Stimulated activated CD8-positive, alpha-beta memory T cell treated with anti-CD3 and anti-CD28 coated beads, Interleukin-12 subunit alpha, Interleukin-12 subunit beta, amount 100 ng/mL, for 1 hour (primary cell): ENCODE results near the gene FAF1.
"Not testable (repeated sequence)": the region's sequence is repeated elsewhere in the genome, so short reads cannot be mapped to it uniquely, and the experiment has no call there.

ENCODE experiments used
- DNase-seq: peaks from one replicate; pipeline ENCODE4 v3.0.0-alpha.2; 2020; ENCODE audit warnings: low read depth

Gene FAF1

DNA sequence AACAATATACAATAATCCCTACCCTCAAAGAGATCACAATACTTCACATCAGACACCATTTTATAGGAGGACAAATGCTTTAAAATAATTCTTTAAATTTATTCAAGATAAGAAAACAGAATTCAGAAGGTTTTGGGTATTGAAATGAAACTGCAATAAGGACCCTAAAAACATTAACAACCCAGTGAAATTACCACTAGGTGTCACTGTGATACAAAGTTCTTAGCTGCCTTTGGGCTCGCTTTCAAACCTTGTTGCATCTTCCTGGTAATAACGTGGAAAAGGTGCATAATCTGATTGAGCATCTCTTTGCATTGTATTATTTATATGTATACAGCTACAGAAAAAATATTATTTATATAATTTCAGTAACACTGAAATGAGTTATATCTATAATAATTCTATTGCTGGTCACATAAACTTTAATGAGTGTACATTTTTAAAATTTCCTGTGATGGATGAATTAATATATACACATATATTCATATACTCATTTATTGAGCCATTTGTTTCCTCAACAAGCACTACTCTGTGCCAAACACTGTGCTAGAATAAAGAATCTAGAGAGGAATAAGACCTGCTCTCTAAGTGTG is 185.2 kb downstream of the FAF1 start:
- DNase-seq = no peak

GRCh38 chr1:50766688-50767087 is 193.4 kb downstream of the FAF1 start:
- no peak for DNase-seq

DNA sequence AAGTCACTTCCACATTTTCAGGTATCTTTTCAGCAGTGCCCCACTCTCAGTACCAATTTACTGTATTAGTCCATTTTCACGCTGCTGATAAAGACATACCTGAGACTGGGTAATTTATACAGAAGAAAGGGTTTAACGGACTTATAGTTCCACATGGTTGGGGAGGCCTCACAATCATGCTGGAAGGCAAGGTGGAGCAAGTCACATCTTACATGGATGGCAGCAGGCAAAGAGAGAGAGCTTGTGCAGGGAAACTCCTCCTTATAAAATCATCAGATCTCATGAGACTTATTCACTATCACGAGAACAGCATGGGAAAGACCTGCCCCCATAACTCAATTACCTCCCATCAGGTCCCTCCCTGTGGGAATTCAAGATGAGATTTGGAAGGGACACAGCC is 203.5 kb downstream of the FAF1 start:
- DNase-seq = not testable (repeated sequence)

DNA sequence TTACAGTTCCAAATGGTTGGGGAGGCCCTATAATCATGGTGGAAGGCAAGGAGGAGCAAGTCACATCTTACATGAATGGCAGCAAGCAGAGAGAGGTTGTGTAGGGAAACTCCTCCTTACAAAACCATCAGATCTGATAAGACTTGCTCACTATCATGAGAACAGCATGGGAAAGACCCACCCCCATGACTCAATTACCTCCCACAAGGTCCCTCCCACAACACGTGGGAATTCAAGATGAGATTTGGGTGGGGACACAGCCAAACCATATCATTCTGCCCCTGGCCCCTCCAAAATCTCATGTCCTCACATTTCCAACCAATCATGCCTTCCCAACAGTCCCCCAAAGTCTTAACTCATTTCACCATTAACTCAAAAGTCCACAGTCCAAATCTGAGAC is 205.3 kb downstream of the FAF1 start:
- DNase-seq = not testable (repeated sequence)

DNA sequence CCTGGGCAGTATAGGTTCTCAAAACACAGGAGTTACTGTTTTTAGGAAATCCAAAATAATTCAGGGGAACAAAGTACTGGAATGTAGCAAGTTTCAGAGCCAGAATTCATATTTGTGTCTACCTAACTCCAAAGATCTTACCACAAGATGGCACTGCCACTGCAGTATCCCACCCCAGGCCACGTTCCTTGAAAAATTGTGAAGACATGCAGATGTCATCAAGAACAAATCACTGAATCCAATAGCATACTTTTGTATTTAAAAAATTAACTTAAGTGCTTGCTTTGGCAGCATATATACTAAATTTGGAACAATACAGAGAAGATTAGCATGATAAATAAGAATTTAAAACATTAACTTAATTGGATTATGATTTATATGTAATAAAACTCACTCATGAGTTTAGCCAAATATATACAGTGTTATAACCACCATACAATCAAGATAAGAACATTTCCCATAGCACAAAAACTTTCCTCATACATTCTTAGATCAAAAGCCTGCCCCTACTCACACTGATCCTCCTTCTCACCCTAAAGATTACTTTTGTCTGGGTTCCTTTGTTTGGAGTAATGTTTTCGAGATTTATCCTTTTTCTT is 209.9 kb downstream of the FAF1 start:
- no peak for DNase-seq

DNA sequence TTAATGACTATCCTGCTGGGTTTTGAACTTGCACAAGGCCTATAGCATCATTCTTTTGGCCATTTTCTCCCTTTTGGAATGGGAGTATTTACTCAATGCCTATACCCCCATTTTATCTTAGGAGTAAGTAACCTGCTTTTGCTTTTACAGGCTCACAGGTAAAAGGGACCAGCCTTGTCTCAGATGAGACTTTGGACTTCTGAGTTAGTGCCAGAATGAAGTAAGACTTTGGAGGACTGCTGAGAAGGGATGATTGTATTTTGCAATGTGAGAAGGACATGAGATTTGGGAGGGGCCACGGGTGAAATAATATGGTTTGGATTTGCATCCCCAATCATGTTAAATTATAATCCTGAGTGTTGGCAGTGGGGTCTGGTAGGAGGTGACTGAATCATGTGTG is 212.7 kb downstream of the FAF1 start:
- DNase-seq = no peak

DNA sequence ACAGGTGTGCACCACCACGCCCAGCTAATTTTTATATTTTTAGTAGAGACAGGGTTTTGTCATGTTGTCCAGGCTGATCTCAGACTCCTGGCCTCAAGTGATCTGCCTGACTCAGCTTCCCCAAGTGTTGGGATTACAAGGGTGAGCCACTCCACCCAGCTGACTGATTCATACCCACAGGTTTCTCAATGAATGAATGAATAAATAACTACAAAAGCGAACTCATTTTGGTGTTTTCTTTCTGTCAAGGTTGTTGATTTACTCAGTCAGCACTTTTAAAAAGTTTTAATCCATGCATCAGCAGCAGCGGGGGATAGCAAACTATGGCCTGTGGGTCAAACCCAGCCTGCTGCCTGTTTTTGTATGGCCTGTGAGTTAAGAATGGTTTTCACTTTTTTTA is 217.5 kb downstream of the FAF1 start:
- no peak for DNase-seq

DNA sequence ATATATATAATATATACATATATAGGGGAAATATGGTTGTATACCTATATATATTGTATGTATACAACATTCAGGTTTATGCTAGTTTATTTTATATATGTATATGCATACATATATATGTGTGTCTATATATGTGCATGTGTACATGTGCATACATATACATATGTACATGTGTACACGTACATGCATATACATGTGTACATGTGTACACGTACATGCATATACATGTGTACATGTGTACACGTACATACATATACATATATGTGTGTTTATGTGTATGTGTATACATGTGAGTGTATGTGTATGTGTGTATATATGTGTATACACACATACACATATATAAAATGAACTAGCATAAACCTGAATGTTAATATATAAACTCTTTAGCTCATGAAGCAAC is 220.9 kb downstream of the FAF1 start:
- no peak for DNase-seq

DNA sequence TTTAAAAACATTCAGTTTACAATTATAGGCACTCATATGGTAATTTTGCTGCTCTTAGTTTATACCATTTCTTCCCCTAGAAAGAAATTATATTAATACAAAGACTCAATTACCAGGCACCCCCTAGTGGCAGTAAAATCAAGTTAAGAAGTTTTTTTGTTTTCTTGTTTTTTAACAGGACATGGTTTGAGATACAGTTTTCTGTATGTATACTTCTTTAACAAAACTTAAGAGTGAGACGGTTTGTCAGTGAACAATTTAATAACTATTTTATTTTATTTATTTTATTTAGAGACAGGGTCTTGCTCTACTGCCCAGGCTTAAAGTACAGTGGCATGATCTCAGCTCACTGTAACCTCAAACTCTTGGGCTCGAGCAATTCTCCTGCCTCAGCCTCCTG is 224.6 kb downstream of the FAF1 start:
- no peak for DNase-seq

GRCh38 chr1:50727578-50727977 is 232.5 kb downstream of the FAF1 start:
- not testable (repeated sequence) for DNase-seq

DNA sequence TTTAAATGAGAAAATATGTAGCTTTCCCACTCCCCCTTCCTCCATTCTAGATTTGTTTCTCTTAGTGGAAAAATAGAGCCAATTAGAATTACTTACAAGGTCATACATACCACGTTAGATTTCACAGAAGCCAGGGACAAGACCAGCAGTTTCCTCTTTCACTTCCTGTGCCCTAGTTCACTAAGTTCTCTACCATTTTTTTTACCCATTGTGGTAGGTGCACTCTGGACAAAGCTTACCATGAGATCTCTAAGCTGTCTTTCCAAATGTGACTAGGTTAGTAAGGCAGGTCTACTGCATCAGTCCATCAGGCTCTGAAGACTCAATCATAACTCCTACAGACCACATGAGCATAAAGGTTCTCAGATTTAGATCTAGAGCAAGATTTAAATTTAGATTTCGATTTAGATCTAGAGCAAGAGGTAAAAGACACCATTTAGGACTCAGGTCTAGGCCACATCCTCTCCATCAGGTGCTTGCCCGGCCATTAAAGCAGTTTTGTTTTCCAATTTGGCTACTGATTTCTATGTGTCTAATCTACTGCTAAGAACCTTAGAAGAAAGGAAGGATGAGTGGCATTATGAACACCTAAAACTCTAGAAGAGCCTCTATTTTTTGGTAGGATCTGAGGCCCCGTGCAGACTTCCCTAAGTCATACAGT is 235.3 kb downstream of the FAF1 start:
- no peak for DNase-seq

DNA sequence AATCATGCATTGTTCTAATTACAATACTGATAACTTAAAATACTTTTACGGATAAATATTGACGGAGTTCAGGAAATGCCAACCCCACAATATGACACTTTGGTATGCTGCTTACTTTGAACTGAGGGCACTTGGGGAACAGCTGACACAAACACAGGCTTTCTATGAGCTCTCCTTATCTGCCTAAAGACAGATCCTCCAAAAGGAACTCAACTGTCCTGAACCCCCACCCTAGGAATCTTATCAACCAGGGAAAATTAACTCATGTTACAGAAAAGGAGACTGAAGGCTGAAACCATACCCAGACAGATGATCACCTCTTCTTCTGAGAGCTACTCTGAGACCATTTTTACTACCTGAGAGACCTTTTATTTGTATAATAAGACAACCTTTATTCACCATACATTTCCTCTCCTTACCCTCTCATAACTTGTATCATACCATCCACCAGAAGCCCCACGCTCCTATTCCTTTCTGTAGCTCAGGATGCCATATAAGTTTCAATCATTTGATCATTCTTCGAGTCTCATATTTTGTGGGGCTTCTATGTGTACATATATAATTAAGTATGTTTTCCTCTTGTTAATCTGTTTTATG is 239.5 kb downstream of the FAF1 start:
- no peak for DNase-seq

- no peak for DNase-seq
Measured at GRCh38 chr1:50719126-50719525, 240.9 kb downstream of the FAF1 start.

DNA sequence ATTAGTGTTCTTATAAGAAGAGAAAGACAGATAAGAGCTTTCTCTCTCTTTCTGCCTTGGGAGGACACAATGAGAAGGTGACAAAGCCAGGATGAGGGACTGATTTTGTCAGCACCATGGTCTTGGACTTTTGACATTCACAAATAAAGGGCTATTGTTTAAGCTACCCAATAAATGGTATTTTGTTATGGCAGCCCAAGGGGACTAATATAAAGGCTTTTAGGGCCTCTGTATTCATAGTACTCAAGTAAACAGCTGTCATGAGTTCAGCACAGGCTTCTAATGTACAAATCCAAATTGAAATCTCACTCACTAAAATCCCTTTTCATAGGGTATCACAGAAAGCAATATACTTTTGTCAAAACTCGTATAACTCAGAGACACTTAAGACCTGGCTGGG is 242.7 kb downstream of the FAF1 start:
- no peak for DNase-seq

DNA sequence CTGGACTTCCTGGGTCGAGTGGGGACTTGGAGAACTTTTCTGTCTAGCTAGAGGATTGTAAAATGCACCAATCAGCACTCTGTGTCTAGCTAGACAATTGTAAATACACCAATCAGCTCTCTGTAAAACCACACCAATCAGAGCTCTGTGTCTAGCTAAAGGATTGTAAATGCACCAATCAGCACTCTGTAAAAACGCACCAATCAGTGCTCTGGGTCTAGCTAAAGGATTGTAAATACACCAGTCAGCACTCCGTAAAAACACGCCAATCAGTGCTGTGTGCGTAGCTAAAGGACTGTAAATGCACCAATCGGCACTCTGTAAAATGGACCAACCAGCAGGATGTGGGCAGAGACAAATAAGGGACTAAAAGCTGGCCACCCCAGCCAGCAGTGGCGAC is 243.6 kb downstream of the FAF1 start:
- not testable (repeated sequence) for DNase-seq

GRCh38 chr1:50710099-50710498 is 250.0 kb downstream of the FAF1 start:
- no peak for DNase-seq

DNA sequence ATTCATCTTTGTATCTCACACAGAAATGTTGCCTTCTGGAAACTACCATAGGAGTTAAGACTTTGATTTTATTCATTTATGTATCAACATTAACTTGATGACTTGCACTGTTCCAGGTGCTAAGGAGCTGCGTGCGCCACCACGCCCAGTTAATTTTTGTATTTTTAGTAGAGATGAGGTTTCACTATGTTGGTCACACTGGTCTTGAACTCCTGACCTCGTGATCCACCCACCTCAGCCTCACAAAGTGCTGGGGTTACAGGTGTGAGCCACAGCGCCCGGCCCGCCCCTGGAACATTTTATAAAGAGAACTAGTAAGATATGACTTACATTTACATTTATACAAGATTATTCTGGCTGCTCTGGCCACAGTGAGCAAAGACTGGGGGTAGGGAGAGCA is 252.2 kb downstream of the FAF1 start:
- DNase-seq = no peak

DNA sequence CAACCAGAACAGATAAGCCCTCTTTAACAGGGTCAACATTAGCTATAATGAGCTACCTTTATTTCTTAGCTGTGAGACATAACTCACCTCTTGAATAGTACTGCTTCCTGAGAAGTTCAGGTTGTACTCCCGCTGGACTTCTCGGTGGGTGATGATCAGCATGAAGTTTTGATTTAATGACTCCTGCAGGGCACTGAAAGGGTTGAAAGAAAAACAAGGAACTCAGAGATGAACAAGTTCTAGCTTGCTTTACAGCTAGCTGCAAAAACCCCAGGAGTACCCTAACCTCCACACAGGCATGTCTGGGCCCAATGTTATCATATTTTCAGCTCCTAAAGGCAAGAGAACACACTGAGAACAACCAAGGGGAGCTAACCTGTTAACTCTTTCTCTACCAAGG is 254.4 kb downstream of the FAF1 start:
- no peak for DNase-seq

DNA sequence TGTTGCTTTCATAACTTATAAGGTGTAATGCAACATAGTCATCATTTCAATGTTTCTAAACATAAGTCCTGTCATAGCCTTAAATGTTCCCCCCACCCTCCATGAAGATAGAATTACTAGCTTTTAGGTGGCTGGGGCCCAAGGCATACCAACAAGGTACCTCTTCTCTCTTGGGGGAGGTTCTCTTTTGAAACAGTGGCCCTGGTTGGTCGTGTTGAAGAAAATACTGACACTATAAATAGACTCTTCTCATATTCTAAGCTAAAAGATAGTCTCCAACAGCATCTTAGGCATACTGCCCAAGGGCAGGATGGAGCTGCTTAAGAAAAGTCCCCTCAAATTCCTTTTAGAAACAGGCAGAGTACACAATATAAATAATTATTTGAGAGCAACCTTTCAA is 255.0 kb downstream of the FAF1 start:
- no peak for DNase-seq

- no peak for DNase-seq
Measured at GRCh38 chr1:50704126-50704525, 255.9 kb downstream of the FAF1 start.

DNA sequence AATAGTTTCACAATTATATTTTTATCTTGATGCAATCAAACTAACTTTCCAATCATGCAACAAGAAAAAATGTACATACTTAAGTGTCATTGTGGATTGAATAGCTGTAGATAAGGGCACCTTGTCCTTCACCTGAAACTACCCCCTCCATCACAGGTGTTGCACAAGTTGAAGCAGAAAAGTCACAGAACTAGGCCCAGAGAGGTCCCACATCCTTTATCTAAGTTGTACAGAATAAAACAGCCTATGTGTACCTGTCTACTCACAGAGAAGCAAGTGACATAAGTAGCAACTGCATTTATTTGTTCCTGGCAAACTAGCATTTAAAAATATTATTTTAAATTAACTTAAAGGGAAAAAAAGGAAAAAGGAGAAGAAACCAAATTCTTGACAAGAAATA is 256.8 kb downstream of the FAF1 start:
- no peak for DNase-seq

- DNase-seq = no peak
Measured at GRCh38 chr1:50702395-50702794, 257.7 kb downstream of the FAF1 start.

DNA sequence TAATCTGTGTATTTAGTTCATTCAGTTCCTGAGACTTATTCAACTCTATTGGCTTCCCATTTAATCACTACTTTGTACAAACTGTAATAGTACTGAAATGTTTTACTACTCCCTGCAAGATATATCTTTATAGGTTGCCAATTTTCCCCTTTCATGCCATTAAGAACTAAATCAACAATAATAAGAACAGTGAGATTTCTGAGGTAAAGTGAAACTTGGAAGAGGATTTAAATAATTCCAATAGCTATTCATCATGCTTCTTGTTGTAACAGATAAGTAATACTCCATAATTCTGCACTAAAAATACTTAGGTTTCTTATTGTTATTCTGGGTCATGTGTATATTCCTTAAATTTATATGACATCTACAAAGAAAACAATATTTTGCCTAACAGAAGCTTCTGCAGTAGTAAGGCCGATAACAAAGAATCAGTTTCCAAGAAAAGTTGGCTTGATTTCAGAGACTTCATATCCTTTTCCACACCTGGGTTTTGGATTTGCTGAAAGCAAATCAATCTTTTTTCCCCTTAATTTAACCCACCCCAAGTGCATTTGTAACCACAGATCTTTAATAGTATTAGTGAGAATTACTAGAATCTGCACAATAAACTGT is 258.3 kb downstream of the FAF1 start:
- no peak for DNase-seq
